GM23248 (cell line): ENCODE results near the gene OSBPL5.

Source experiments
- EZH2 ChIP-seq: fragments of 200-600 bp; sonication (generic); IDR thresholded peaks from 2 replicates; pipeline ENCODE4 v1.6.1; 2018; ENCODE audit warnings: antibody characterized with exemption, mild to moderate bottlenecking; ENCODE audit not compliant: insufficient read depth, poor library complexity, severe bottlenecking
- EZH2phosphoT487 ChIP-seq: fragments of 200-600 bp; sonication (generic); IDR thresholded peaks from 2 replicates; pipeline ENCODE4 v1.6.1; 2018; ENCODE audit warnings: antibody characterized with exemption, moderate library complexity, mild to moderate bottlenecking, low read depth; ENCODE audit not compliant: insufficient read depth

GRCh38 chr11:3069425-3069824 lies 95.7 kb downstream of the OSBPL5 start:
- TF ChIP-seq EZH2phosphoT487 (no peak), EZH2 (no peak)
